GM23248 (cell line): ENCODE measurements around the gene LIN37. TPM values are rescaled to one million over a fixed set of nuclear protein-coding genes. Genes with fewer than 3 reads are reported as not detected.

Source experiments
- DNase-seq: peaks from one replicate; pipeline ENCODE4 v3.0.0-alpha.2; 2015
- H2AFZ ChIP-seq: fragments of 200-600 bp; sonication (generic); 2 replicates; pipeline ENCODE4 v1.6.1; 2016; ENCODE audit warnings: antibody characterized with exemption
- H3F3A ChIP-seq: fragments of 200-600 bp; sonication (generic); 2 replicates; pipeline ENCODE4 v1.6.1; 2016; ENCODE audit warnings: mild to moderate bottlenecking, antibody characterized with exemption, mixed run types; ENCODE audit not compliant: insufficient read depth
- H3K27ac ChIP-seq: fragments of 200-600 bp; sonication (generic); 2 replicates; pipeline ENCODE4 v1.5.1; 2016; ENCODE audit warnings: mild to moderate bottlenecking
- H3K27me3 ChIP-seq: fragments of 200-600 bp; sonication (generic); replicated peaks from 2 replicates; pipeline ENCODE4 v1.6.1; 2016; ENCODE audit warnings: mild to moderate bottlenecking; ENCODE audit not compliant: insufficient read depth
- H3K36me3 ChIP-seq: fragments of 200-600 bp; sonication (generic); 2 replicates; pipeline ENCODE4 v1.6.1; 2016; ENCODE audit warnings: low read depth, mild to moderate bottlenecking
- H3K4me1 ChIP-seq: fragments of 200-600 bp; sonication (generic); 2 replicates; pipeline ENCODE4 v1.6.1; 2016; ENCODE audit warnings: mild to moderate bottlenecking; ENCODE audit not compliant: insufficient read depth
- H3K4me2 ChIP-seq: fragments of 200-600 bp; sonication (generic); one replicate; pipeline ENCODE4 v1.6.1; 2016; ENCODE audit warnings: mild to moderate bottlenecking; ENCODE audit not compliant: unreplicated experiment
- H3K4me3 ChIP-seq: fragments of 200-600 bp; sonication (generic); 2 replicates; pipeline ENCODE4 v1.5.1; 2016; ENCODE audit warnings: mild to moderate bottlenecking
- H3K79me2 ChIP-seq: fragments of 200-600 bp; sonication (generic); 2 replicates; pipeline ENCODE4 v1.6.1; 2016; ENCODE audit warnings: mild to moderate bottlenecking; ENCODE audit not compliant: insufficient read depth
- H3K9ac ChIP-seq: fragments of 200-600 bp; sonication (generic); 2 replicates; pipeline ENCODE4 v1.6.1; 2016; ENCODE audit warnings: mild to moderate bottlenecking
- H3K9me2 ChIP-seq: fragments of 200-600 bp; sonication (generic); 2 replicates; pipeline ENCODE4 v1.6.1; 2016; ENCODE audit warnings: mixed run types, mild to moderate bottlenecking, moderate library complexity; ENCODE audit not compliant: insufficient read depth
- H3K9me3 ChIP-seq: fragments of 200-600 bp; sonication (generic); one replicate; pipeline ENCODE4 v1.6.1; 2017; ENCODE audit warnings: low read depth
- H4K20me1 ChIP-seq: fragments of 200-600 bp; sonication (generic); 2 replicates; pipeline ENCODE4 v1.6.0; 2016; ENCODE audit not compliant: insufficient read depth
- EZH2 ChIP-seq: fragments of 200-600 bp; sonication (generic); IDR thresholded peaks from 2 replicates; pipeline ENCODE4 v1.6.1; 2018; ENCODE audit warnings: antibody characterized with exemption, mild to moderate bottlenecking; ENCODE audit not compliant: insufficient read depth, poor library complexity, severe bottlenecking
- EZH2phosphoT487 ChIP-seq: fragments of 200-600 bp; sonication (generic); IDR thresholded peaks from 2 replicates; pipeline ENCODE4 v1.6.1; 2018; ENCODE audit warnings: antibody characterized with exemption, moderate library complexity, mild to moderate bottlenecking, low read depth; ENCODE audit not compliant: insufficient read depth
- WGBS, 2 experiments: methylation state at CpG; one replicate each; pipeline ENCODE4 v1.1.6; 2015 to 2017; ENCODE audit warnings: low lambda C conversion rate in 2 of 2, low coverage in 1 of 2; ENCODE audit errors: missing lambda C conversion rate in 2 of 2; 5-methylcytosine and 5-hydroxymethylcytosine counted together
- in situ Hi-C: fragments of 300-500 bp; cut with MboI; formaldehyde crosslinking; loops from 2 replicates; pipeline ENCODE4 v1.15.0; 2020
- polyA plus RNA-seq: library from polyadenylated mRNA; unstranded; fragments of >200 nt; fragmentation: Nextera tagmentation; extraction: Ambion mirVana; gene quantifications from 2 replicates; pipeline ENCODE4 v1.2.1, GENCODE V29; 2016
- total RNA-seq: library from RNA; depleted of rRNA; stranded (reverse); fragments of >200 nt; shearing (Covaris generic); gene quantifications from 2 replicates; pipeline ENCODE4 v1.2.3, GENCODE V29; 2014

LIN37 gene
- total and polyA plus RNA-seq, 2 experiments from 2014 or later, result 9.7 to 12.3 TPM

DNA sequence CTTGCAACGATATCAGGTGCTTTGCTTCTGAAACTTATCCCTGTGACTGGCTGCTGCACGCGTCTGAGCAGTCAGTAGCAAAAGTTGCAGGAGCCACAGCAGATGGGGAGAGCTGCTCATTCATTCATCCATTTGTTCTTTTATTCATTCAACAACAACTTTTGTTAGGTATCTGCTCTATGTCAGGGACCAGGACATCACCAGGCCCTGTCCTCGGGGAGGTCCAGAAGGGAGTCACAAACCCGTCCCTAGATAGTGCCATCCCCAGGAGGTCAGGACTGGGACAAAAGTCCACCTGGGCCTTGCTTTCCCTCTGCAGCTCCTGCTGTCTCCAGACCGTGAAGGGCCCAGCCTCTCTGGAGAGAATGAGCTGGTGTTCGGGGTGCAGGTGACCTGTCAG lies 29.6 kb downstream of the LIN37 start:
- H3K9ac ChIP-seq, result no peak overlapping the region
- peaks cover 4% of the 10 kb centered on the region for H3F3A ChIP-seq
- H3K4me3 ChIP-seq, result no peak overlapping the region
- H3K4me2 ChIP-seq, result no peak overlapping the region
- TF ChIP-seq EZH2phosphoT487 (no peak), EZH2 (no peak)
- H2AFZ ChIP-seq, result no peak overlapping the region
- no peaks in the 10 kb centered on the region for H3K79me2 ChIP-seq
- 96 to 98% methylated on average over 7 of the region's 7 CpGs for WGBS, 2 experiments
- no peak overlapping the region for H3K27ac ChIP-seq
- no peaks in the 10 kb centered on the region for H3K27me3 ChIP-seq
- in situ Hi-C loops, result no loop called here
- no peaks in the 10 kb centered on the region for H3K4me1 ChIP-seq
- no peak for DNase-seq
- no peaks in the 10 kb centered on the region for H3K9me2 ChIP-seq
- no peaks in the 10 kb centered on the region for H4K20me1 ChIP-seq
- no peaks in the 10 kb centered on the region for H3K36me3 ChIP-seq
- H3K9me3 ChIP-seq, result no peaks in the 10 kb centered on the region

GRCh38 chr19:35779033-35779432 lies 30.7 kb downstream of the LIN37 start:
- Histone ChIP-seq H3K9me2 (no peaks in the 10 kb centered on the region), H3K36me3 (no peaks in the 10 kb centered on the region), H3K4me2 (no peak overlapping the region), H3K4me3 (no peak overlapping the region), H3K9ac (no peak overlapping the region), H3K27ac (no peak overlapping the region), H3K4me1 (no peaks in the 10 kb centered on the region), H3K9me3 (no peaks in the 10 kb centered on the region), H3K79me2 (no peaks in the 10 kb centered on the region), H4K20me1 (no peaks in the 10 kb centered on the region), H2AFZ (no peak overlapping the region), H3F3A (no peaks in the 10 kb centered on the region), H3K27me3 (no peaks in the 10 kb centered on the region)
- DNase-seq, result no peak
- in situ Hi-C loops, result no loop called here
- WGBS, 2 experiments, result 83 to 85% methylated on average over 8 of the region's 8 CpGs
- TF ChIP-seq EZH2 (no peak), EZH2phosphoT487 (no peak)

GRCh38 chr19:35780058-35780457 lies 31.7 kb downstream of the LIN37 start:
- DNase-seq, result no peak
- WGBS, 2 experiments, result 96% methylated on average over 15 to 16 of the region's 16 CpGs
- Histone ChIP-seq H4K20me1 (no peaks in the 10 kb centered on the region), H3K36me3 (no peaks in the 10 kb centered on the region), H3K27ac (no peak overlapping the region), H3K4me3 (no peak overlapping the region), H3K9me2 (no peaks in the 10 kb centered on the region), H3K79me2 (no peaks in the 10 kb centered on the region), H3F3A (no peaks in the 10 kb centered on the region), H3K4me2 (no peak overlapping the region), H3K4me1 (no peaks in the 10 kb centered on the region), H3K9ac (no peak overlapping the region), H3K9me3 (no peaks in the 10 kb centered on the region), H3K27me3 (no peaks in the 10 kb centered on the region), H2AFZ (no peak overlapping the region)
- no peak for TF ChIP-seq EZH2
- no peak for TF ChIP-seq EZH2phosphoT487
- in situ Hi-C loops, result no loop called here

DNA sequence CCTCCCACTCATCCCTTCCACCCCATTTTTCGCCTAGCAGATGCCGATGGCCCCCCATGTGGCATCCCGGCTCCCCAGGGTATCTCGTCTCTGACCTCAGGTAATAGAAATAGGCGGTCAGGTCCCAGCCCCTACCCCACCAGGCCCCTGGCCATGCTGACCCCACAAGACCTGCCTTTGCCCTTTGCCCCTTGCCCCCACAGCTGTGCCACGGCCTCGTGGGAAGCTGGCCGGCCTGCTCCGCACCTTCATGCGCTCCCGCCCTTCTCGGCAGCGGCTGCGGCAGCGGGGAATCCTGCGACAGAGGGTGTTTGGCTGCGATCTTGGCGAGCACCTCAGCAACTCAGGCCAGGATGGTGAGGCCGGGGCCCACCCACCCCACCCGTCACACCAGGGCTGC lies 32.3 kb downstream of the LIN37 start:
- Histone ChIP-seq H4K20me1 (no peaks in the 10 kb centered on the region), H3K27me3 (no peaks in the 10 kb centered on the region), H3K9me2 (no peaks in the 10 kb centered on the region), H3K9me3 (no peaks in the 10 kb centered on the region), H3K4me3 (no peak overlapping the region), H3K36me3 (no peaks in the 10 kb centered on the region), H2AFZ (no peak overlapping the region), H3K9ac (no peak overlapping the region), H3K27ac (no peak overlapping the region), H3K4me1 (no peaks in the 10 kb centered on the region), H3F3A (no peaks in the 10 kb centered on the region), H3K79me2 (no peaks in the 10 kb centered on the region), H3K4me2 (no peak overlapping the region)
- 96% methylated on average over 9 to 20 of the region's 20 CpGs for WGBS, 2 experiments
- no peak for DNase-seq
- TF ChIP-seq EZH2phosphoT487 (no peak), EZH2 (no peak)
- in situ Hi-C loops, result no loop called here

DNA sequence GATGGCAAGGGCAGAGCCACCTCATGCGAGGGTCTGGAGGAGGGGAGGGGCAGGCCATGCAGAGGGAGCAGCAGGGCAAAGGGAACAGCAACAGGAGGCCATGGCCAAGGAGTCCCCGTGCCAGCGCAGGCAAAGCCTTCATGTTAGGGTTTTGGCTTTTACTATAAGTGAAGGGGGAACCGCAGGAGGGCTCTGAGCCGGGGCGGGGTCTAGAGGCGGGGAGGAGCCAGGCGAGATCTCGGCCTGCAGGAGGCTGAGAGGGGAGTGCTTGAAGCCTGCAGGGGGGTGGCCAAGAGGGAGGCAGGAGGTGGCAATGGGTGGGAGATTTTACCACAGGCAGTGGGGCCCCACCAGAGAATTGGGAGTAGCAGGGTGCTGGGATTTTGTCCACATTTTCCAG lies 33.3 kb downstream of the LIN37 start:
- Histone ChIP-seq H3K27ac (no peak overlapping the region), H3K36me3 (no peaks in the 10 kb centered on the region), H2AFZ (no peak overlapping the region), H3F3A (no peaks in the 10 kb centered on the region), H3K9me3 (no peaks in the 10 kb centered on the region), H3K4me3 (no peak overlapping the region), H4K20me1 (no peaks in the 10 kb centered on the region), H3K27me3 (no peaks in the 10 kb centered on the region), H3K4me2 (no peak overlapping the region), H3K4me1 (no peaks in the 10 kb centered on the region), H3K9ac (no peak overlapping the region), H3K79me2 (no peaks in the 10 kb centered on the region), H3K9me2 (no peaks in the 10 kb centered on the region)
- WGBS, 2 experiments, result 91 to 93% methylated on average over 9 of the region's 9 CpGs
- TF ChIP-seq EZH2, result no peak
- TF ChIP-seq EZH2phosphoT487, result no peak
- no peak for DNase-seq
- in situ Hi-C loops, result no loop called here
